ENCODE results near the gene PLB1. TPM values are rescaled to one million over a fixed set of nuclear protein-coding genes. Genes with fewer than 3 reads are reported as not detected.

Gene PLB1
- total and polyA plus RNA-seq, 2 experiments from 2014 or later: 0.11 to 0.44 TPM

- Histone ChIP-seq H3K4me1 (ENCODE audit: insufficient read depth) (no peaks in the 10 kb centered on the region), H4K20me1 (ENCODE audit: insufficient read depth) (no peaks in the 10 kb centered on the region), H3K27ac (no peak overlapping the region), H3K27me3 (replicated peaks; ENCODE audit: insufficient read depth) (peaks cover under 1% of the 10 kb centered on the region; the same call in 1 of the 2 replicates), H3K79me2 (ENCODE audit: insufficient read depth) (no peaks in the 10 kb centered on the region), H3K4me3 (no peak overlapping the region), H3K4me2 (ENCODE audit: unreplicated experiment) (no peak overlapping the region), H3K36me3 (ENCODE audit: low read depth) (no peaks in the 10 kb centered on the region), H3K9me2 (ENCODE audit: insufficient read depth) (no peaks in the 10 kb centered on the region), H2AFZ (no peak overlapping the region), H3K9me3 (ENCODE audit: low read depth) (no peaks in the 10 kb centered on the region), H3K9ac (no peak overlapping the region), H3F3A (ENCODE audit: insufficient read depth) (no peaks in the 10 kb centered on the region)
- in situ Hi-C loops (cut with MboI): no loop called here
- no peak for DNase-seq
- TF ChIP-seq EZH2 (IDR thresholded peaks at IDR 0.05; ENCODE audit: insufficient read depth, poor library complexity, severe bottlenecking): no peak
- no peak for TF ChIP-seq EZH2phosphoT487 (IDR thresholded peaks at IDR 0.05; ENCODE audit: insufficient read depth, low read depth)
- 73 to 87% methylated on average over 7 of the region's 7 CpGs for WGBS, 2 experiments (ENCODE audit: low coverage in 1 of 2, low lambda C conversion rate in 2 of 2, missing lambda C conversion rate in 2 of 2)
Measured at GRCh38 chr2:28490558-28490957, 5.3 kb upstream of the PLB1 start.

- Histone ChIP-seq H3K79me2 (ENCODE audit: insufficient read depth) (no peaks in the 10 kb centered on the region), H3K27ac (no peak overlapping the region), H3K4me3 (no peak overlapping the region), H3K36me3 (ENCODE audit: low read depth) (no peaks in the 10 kb centered on the region), H2AFZ (no peak overlapping the region), H3K27me3 (replicated peaks; ENCODE audit: insufficient read depth) (peaks cover 6% of the 10 kb centered on the region; the same call in 1 of the 2 replicates), H3K9ac (no peak overlapping the region), H3K4me1 (ENCODE audit: insufficient read depth) (no peaks in the 10 kb centered on the region), H3K4me2 (ENCODE audit: unreplicated experiment) (no peak overlapping the region), H3F3A (ENCODE audit: insufficient read depth) (no peaks in the 10 kb centered on the region), H3K9me2 (ENCODE audit: insufficient read depth) (no peaks in the 10 kb centered on the region), H4K20me1 (ENCODE audit: insufficient read depth) (no peaks in the 10 kb centered on the region), H3K9me3 (ENCODE audit: low read depth) (no peaks in the 10 kb centered on the region)
- no peak for DNase-seq
- in situ Hi-C loops (cut with MboI): no loop called here
- WGBS, 2 experiments (ENCODE audit: low coverage in 1 of 2, low lambda C conversion rate in 2 of 2, missing lambda C conversion rate in 2 of 2): 81 to 83% methylated on average over 1 of the region's 1 CpG
- TF ChIP-seq EZH2 (IDR thresholded peaks at IDR 0.05; ENCODE audit: insufficient read depth, poor library complexity, severe bottlenecking) (no peak), EZH2phosphoT487 (IDR thresholded peaks at IDR 0.05; ENCODE audit: insufficient read depth, low read depth) (no peak)
Measured at GRCh38 chr2:28492282-28492681, 3.6 kb upstream of the PLB1 start.

- in situ Hi-C loops (cut with MboI): no loop called here
- Histone ChIP-seq H4K20me1 (ENCODE audit: insufficient read depth) (no peaks in the 10 kb centered on the region), H2AFZ (no peak overlapping the region)
Measured at GRCh38 chr2:28493636-28494035, 2.2 kb upstream of the PLB1 start.

GRCh38 chr2:28496781-28497180, 921 bp downstream of the PLB1 start:
- in situ Hi-C loops (cut with MboI): no loop called here
- 39 to 44% methylated on average over 4 of the region's 4 CpGs for WGBS, 2 experiments (ENCODE audit: low coverage in 1 of 2, low lambda C conversion rate in 2 of 2, missing lambda C conversion rate in 2 of 2)
- DNase-seq: no peak
- H3K27me3 ChIP-seq (replicated peaks; ENCODE audit: insufficient read depth): peaks cover 6% of the 10 kb centered on the region; the same call in 1 of the 2 replicates
- H3K27ac ChIP-seq: no peak overlapping the region
- no peaks in the 10 kb centered on the region for H3K9me2 ChIP-seq (ENCODE audit: insufficient read depth)
- no peaks in the 10 kb centered on the region for H4K20me1 ChIP-seq (ENCODE audit: insufficient read depth)
- no peaks in the 10 kb centered on the region for H3K79me2 ChIP-seq (ENCODE audit: insufficient read depth)
- H3F3A ChIP-seq (ENCODE audit: insufficient read depth): no peaks in the 10 kb centered on the region
- no peak overlapping the region for H3K4me2 ChIP-seq (ENCODE audit: unreplicated experiment)
- H3K9ac ChIP-seq: no peak overlapping the region
- no peak for TF ChIP-seq EZH2phosphoT487 (IDR thresholded peaks at IDR 0.05; ENCODE audit: insufficient read depth, low read depth)
- TF ChIP-seq EZH2 (IDR thresholded peaks at IDR 0.05; ENCODE audit: insufficient read depth, poor library complexity, severe bottlenecking): no peak
- no peak overlapping the region for H3K4me3 ChIP-seq
- H3K9me3 ChIP-seq (ENCODE audit: low read depth): no peaks in the 10 kb centered on the region
- H3K4me1 ChIP-seq (ENCODE audit: insufficient read depth): no peaks in the 10 kb centered on the region
- H2AFZ ChIP-seq: no peak overlapping the region
- H3K36me3 ChIP-seq (ENCODE audit: low read depth): no peaks in the 10 kb centered on the region

More at GRCh38 chr2:28493636-28494035, 2.2 kb upstream of the PLB1 start:
- WGBS, 2 experiments (ENCODE audit: low coverage in 1 of 2, low lambda C conversion rate in 2 of 2, missing lambda C conversion rate in 2 of 2): 65% methylated on average over 6 of the region's 6 CpGs
- H3K4me2 ChIP-seq (ENCODE audit: unreplicated experiment): no peak overlapping the region
- no peak overlapping the region for H3K9ac ChIP-seq
- no peaks in the 10 kb centered on the region for H3K36me3 ChIP-seq (ENCODE audit: low read depth)
- peaks cover 6% of the 10 kb centered on the region; the same call in 1 of the 2 replicates for H3K27me3 ChIP-seq (replicated peaks; ENCODE audit: insufficient read depth)
- no peaks in the 10 kb centered on the region for H3K4me1 ChIP-seq (ENCODE audit: insufficient read depth)
- no peak overlapping the region for H3K4me3 ChIP-seq
- no peak overlapping the region for H3K27ac ChIP-seq
- DNase-seq: no peak
- no peaks in the 10 kb centered on the region for H3F3A ChIP-seq (ENCODE audit: insufficient read depth)
- no peaks in the 10 kb centered on the region for H3K9me3 ChIP-seq (ENCODE audit: low read depth)
- H3K79me2 ChIP-seq (ENCODE audit: insufficient read depth): no peaks in the 10 kb centered on the region
- TF ChIP-seq EZH2 (IDR thresholded peaks at IDR 0.05; ENCODE audit: insufficient read depth, poor library complexity, severe bottlenecking) (no peak), EZH2phosphoT487 (IDR thresholded peaks at IDR 0.05; ENCODE audit: insufficient read depth, low read depth) (no peak)
- no peaks in the 10 kb centered on the region for H3K9me2 ChIP-seq (ENCODE audit: insufficient read depth)

GRCh38 chr2:28497206-28497605, 1.3 kb downstream of the PLB1 start:
- Histone ChIP-seq H3K79me2 (ENCODE audit: insufficient read depth) (no peaks in the 10 kb centered on the region), H3K36me3 (ENCODE audit: low read depth) (no peaks in the 10 kb centered on the region), H2AFZ (no peak overlapping the region), H3K4me2 (ENCODE audit: unreplicated experiment) (no peak overlapping the region), H3K9me3 (ENCODE audit: low read depth) (no peaks in the 10 kb centered on the region), H3K4me3 (no peak overlapping the region), H3K9me2 (ENCODE audit: insufficient read depth) (no peaks in the 10 kb centered on the region), H3K27me3 (replicated peaks; ENCODE audit: insufficient read depth) (peaks cover 6% of the 10 kb centered on the region; the same call in 1 of the 2 replicates), H3K4me1 (ENCODE audit: insufficient read depth) (no peaks in the 10 kb centered on the region), H3K9ac (no peak overlapping the region), H4K20me1 (ENCODE audit: insufficient read depth) (no peaks in the 10 kb centered on the region), H3K27ac (no peak overlapping the region), H3F3A (ENCODE audit: insufficient read depth) (no peaks in the 10 kb centered on the region)
- DNase-seq: no peak
- 65 to 75% methylated on average over 3 of the region's 3 CpGs for WGBS, 2 experiments (ENCODE audit: low coverage in 1 of 2, low lambda C conversion rate in 2 of 2, missing lambda C conversion rate in 2 of 2)
- in situ Hi-C loops (cut with MboI): no loop called here
- TF ChIP-seq EZH2phosphoT487 (IDR thresholded peaks at IDR 0.05; ENCODE audit: insufficient read depth, low read depth) (no peak), EZH2 (IDR thresholded peaks at IDR 0.05; ENCODE audit: insufficient read depth, poor library complexity, severe bottlenecking) (no peak)
